ENCODE data around the gene VIPR2.

The VIPR2 gene

GRCh38 chr7:159157714-159158113, 13.0 kb upstream of the VIPR2 start:
- DNase-seq = no peak

DNA sequence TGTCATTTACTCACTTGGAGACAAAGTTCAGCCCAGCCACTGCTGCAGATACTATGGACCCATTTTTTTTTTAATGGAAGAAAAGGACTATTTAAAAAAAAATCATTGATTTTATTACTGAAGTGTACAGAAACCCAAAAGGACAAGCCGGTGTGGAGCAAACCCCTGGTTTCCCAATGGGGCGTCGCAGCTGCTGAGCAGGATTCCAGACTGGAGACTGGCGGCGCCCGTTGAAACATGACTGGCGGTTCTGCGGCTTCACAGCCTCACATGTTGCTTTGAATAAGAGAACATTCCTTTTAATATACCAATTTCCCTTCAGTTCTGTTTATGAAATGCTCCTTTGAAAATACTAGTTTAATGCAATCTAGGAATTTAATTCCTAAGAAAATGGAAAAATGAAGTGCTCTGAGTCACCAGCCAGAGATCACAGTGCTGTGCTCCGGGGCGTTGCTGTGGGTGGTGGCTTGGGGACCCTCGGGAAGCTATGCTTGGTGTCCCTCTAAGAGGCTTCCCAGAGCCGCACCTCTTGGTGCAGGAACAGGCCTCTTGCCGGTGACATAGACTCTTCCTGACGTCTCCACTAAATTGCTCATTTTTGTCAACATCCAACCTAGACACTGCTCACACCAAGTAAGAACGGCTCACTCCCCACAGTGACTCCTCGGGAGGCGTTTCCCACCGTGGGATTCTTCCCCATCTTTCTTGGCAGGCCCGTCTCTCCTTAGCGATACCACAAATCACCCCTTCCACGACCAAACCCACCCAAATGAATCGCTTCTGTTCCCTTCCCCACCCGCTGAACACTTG, 12.0 kb upstream of the VIPR2 start:
- no peak for DNase-seq

GRCh38 chr7:159155410-159155809, 10.7 kb upstream of the VIPR2 start:
- DNase-seq = no peak

- no peak for DNase-seq
These were observed 9.6 kb upstream of the VIPR2 start for GRCh38 chr7:159154243-159154642.

GRCh38 chr7:159153511-159153910, 8.8 kb upstream of the VIPR2 start:
- no peak for DNase-seq

DNA sequence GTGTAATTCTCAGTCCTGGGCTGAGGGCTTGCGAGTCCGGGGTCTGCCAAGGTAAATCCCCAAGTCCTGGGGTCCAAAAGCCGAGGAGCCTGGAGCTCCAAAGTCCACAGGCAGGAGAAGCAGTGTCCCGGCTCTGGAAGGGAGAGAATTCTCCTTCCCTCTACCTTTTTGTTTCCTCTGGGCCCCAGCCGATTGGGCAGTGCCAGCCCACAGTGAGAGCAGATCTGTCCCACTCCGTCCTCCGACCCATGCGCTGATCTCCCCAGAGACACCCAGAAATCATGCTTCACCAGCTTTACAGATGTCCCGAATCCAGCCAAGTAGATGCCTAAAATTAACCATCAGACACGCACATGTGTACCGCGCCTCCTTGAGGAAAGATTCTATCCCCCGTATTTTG, 8.1 kb upstream of the VIPR2 start:
- no peak for DNase-seq

DNA sequence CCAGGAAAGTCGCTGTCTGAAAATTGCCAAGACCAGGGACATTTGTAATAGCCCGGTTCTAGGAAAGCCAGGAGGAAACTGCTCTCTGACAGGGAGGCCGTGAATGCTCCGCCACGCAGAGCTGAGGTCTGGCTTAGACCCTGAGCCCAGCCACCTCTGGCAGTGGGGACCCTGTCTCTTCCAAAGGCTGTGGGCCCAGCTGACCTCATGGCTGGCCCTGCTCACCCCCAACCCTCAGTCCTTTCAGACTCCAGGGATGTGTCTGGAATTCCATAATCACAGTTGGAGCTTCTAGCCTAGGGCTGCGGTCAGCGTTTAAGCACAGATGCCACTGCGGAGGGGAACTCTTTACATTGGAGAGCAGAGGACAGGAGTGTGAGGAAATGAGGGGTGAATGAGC, 6.6 kb upstream of the VIPR2 start:
- DNase-seq = no peak

DNA sequence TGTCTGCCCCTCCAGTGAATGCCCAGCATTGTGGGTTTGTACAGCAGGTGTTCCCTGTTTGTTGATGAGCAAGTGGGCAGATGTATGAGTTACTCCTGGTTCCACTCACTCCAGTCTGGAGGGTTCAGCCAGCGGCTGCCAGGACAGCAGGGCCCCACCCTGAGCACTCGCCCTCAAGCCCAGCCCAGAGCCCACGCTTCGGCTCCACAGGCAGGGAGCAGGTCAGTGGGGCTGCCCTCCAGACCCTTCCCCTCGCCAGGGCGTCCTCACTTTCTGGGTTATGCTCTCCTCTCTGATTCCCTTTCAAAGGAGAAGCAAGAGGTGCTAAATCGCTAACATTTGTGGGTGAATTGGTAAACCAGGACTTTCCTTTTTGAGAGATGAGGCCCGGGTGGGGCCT, 4.8 kb upstream of the VIPR2 start:
- DNase-seq = no peak

DNA sequence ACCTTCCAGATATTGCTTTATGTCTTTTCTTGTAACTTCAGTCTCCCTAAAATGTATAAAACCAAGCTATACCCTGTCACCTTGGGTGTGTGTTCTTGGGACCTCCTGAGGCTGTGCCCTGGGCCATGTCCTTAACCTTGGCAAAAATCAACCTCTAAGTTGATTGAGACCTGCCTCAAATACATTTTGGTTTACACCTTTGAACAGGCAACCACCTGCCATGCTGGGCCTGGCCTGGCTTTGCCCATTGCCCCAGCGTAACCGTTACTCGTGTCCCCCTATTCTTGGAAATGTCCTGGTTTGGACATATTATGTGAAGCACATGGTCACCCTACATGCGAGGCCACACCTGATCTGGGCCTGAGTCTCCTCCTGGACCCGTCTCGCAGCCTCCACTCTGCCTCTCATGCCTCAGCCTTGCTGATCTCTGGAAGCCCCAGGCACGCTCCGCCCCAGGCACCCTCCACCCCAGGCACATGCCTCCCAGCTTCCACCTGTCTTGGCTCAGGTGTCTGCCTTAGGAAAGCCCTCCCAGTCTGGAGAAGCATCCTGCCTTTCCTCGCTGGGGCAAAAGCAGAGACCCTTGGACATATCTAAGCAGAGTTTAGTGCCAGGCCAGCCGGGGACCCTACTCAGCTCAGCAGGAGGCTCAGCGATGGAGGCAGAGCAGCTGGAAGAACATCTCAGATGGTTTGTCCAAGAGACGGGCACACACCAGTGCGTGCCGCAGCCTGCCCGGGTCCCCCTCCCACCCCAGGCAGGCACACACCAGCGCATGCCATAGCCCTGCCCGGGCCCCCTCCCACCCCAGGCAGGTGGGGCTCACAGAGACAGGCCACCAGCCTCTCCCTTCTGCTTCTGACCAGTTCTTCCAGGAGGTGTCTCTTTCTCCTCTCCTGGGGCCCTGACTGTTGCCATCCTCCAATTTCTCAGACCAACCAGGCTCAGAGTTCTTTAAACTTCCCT, 4.0 kb upstream of the VIPR2 start:
- no peak for DNase-seq

DNA sequence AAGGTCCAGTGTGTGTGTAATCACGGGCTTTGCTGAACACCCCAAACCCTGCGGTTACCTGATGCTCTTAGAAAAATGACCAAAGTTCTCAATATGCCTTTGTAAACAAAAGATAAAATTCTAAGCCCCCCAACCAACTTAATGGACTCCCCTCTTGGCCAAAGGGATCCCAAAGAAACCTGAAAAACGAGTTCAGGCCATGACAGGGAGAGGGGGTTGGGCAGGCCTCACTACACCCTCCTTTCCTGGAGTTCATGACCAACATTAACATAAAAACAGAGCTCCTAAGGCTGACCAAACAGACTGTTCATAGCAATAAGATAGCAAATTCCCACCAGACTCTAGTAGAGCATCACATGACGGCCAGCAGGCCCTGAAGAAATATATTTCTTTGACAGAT, 3.0 kb upstream of the VIPR2 start:
- DNase-seq = no peak

DNA sequence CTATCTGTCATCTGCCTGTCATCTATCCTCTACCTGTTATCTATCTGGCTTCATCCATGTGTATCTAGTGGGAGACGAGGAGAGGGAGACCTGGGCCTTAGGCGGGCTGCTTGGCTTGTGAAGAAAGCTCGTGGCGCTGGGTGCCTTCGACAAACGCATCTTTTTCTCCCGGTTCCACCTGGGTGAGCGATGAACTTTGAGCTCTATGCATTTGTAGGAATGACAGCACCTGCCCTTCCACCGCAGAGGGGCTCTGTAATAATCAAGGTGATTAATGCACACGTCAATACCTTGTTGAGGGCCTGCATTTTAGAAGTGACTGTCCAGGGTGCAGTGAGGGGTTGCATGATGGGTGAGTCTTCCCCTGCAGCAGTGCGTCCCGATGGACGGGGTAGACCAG, 2.6 kb upstream of the VIPR2 start:
- no peak for DNase-seq

DNA sequence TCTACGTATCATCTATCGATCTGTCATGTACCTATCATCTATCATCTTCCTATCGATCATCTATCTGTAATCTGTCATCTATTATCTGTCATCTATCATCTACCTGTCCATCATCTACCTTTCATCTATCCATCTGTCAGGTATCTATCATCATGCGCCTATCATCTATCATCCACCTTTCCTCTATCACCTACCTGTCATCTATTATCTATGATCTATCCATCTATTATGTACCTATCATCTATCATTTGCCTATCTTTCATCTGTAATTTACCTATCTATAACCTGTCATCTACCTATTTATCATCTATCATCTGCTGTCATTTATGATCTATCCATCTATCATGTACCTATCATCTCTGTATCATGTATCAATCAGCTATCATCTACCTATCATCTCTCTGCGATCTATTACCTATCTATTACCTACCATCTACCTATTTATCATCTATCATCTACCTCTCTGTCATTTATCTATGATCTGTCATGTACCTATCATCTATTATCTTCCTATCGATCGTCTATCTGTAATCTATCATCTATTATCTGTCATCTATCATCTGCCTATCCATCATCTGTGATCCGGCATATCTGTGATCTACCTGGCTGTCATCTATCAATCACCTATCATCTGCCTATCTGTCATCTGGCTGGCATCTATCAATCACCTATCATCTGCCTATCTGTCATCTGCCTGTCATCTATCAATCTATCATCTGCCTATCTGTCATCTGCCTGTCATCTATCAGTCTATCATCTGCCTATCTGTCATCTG, 1.6 kb upstream of the VIPR2 start:
- DNase-seq = no peak

GRCh38 chr7:159145490-159145855, 806 bp upstream of the VIPR2 start:
- no peak for DNase-seq

DNA sequence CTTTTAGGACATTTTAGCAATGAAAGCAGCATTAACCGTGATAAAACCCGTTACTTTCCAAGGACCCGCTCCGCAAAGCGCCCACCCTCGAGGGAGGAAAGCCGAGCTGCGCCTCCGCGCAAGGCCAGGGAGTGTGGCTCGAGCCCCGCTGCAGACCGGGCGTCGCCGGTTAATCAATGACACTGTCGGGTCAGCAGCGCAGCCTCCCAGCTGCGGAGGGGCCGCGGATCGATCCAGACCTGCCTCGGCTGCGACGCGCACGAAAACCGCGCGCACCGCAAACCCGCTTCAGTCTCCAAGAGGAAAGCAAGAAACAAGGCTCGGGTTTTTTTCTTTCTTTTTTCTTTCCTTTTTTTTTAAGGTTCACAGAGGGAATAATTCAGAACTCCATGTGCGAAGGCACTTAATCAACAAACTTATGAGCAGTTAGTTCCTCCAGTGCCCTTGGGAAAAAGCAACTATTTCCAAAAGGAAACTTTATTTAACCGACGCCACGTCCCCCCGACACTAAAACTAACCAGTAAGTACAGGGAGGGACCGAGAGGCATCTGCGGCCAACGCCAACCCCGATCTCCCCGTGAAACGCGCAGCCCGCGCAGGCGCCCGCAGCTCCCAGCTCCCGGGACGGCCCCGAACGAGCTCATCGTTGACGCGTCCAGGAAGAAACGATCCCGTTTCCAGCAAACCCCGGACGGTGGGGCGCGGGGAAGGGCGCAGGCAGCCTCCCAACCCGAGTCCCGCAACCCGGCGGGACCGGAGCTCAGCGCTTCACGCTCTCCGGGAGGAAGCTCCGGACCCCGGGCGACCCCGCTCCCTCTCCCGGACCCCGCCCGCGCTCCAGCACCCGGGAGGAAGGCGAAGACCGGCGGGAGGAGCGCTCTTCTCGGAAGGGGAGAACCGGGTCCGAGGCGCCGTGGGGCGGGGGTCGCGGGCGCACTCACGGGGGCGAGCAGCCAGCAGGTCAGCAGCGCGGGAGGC, 598 bp downstream of the VIPR2 start:
- no peak for DNase-seq

- no peak for DNase-seq
These were observed 1.9 kb downstream of the VIPR2 start for GRCh38 chr7:159142730-159143129.

- DNase-seq = no peak
These were observed 2.5 kb downstream of the VIPR2 start for GRCh38 chr7:159142199-159142598.

- DNase-seq = no peak
These were observed 3.0 kb downstream of the VIPR2 start for GRCh38 chr7:159141660-159142059.

DNA sequence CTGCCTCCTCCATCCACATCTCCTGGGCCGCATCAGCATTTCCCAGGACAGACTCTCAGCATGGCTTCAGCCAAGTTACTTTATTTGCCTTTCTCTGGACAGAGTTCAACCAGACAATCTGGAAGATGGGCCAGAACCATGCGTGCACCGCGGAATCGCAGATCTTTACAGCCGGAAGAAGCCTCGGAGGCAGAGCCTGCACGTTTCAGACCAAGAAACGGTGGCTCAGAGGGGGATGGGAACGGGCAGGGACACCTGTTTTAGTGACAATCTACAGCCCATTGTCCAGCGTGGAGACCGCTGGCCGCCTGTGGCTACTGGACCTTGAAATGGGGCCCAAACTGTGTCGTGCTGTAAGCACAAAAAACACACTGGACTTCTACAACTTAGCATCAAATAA, 3.5 kb downstream of the VIPR2 start:
- DNase-seq = no peak

DNA sequence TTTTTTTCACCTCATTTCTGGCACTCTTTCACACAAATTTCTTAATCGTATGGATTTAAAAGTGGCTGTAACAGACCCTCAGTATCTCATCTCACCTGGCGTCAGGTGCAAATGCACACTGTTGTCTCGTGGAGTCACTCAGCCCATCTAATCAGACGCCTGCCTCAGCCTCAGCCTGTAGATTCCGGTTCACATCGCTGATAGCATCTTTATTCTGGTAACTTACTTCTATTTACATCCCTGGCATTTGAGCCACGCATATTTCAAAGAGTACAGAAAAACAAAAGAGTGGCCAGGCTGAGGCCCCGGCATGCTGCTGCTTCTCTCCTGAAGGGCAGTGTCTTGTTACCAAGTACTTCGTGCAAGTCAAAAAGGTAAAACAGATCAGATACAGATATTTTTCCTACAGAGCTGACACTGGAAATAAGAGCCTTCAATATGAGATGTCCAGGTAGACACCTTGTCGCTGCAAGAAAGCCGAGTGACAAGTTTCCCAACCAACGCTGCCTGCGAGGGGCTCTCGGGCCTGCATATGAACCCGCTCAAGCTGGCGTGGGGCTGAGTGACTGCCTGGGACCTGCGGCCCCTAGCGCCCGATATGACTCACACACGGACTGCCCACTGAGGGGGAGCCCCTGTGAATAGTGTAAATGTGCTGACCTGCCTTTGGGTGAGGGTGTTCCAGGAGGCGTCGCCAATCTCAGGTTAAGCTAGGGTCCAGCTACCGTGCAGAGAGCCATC, 4.3 kb downstream of the VIPR2 start:
- DNase-seq = no peak

- no peak for DNase-seq
These were observed 5.0 kb downstream of the VIPR2 start for GRCh38 chr7:159139639-159140038.

GRCh38 chr7:159139202-159139601, 5.5 kb downstream of the VIPR2 start:
- DNase-seq = no peak

Data from EL (cell line).